Cerebellar nuclear complex (tissue), 1 donor: ENCODE results near the gene C3orf80.
A peak's percentile ranks its signal among the peaks of the same experiment; 100 is the strongest.
"Not testable (repeated sequence)": the region's sequence is repeated elsewhere in the genome, so short reads cannot be mapped to it uniquely, and the experiment has no call there.

Experiments
- DNase-seq, 2 experiments: peaks; one replicate each; lab custom pipeline; 2025; lab: John Stamatoyannopoulos, UW

The C3orf80 gene

GRCh38 chr3:160225176-160226025 lies at the start of gene C3orf80:
Gene C3orf80 (plus strand): TSS chr3:160225422. CDS start chr3:160225636, 214 bp downstream.
- DNase-seq = peak in 1 of 2 experiments; percentile 9

GRCh38 chr3:160176923-160177322 lies 48.3 kb upstream of the C3orf80 start:
- no peak for DNase-seq

- DNase-seq = not testable (repeated sequence)
Measured at GRCh38 chr3:160178661-160179060, 46.6 kb upstream of the C3orf80 start.

- DNase-seq = not testable (repeated sequence)
Measured at GRCh38 chr3:160179403-160179802, 45.8 kb upstream of the C3orf80 start.

GRCh38 chr3:160179906-160180305 lies 45.3 kb upstream of the C3orf80 start:
- DNase-seq = no peak

- DNase-seq = no peak
Measured at GRCh38 chr3:160180581-160181216, 44.5 kb upstream of the C3orf80 start.

- no peak for DNase-seq
Measured at GRCh38 chr3:160183345-160184076, 41.7 kb upstream of the C3orf80 start.

- no peak for DNase-seq
Measured at GRCh38 chr3:160184655-160185054, 40.6 kb upstream of the C3orf80 start.

- no peak for DNase-seq
Measured at GRCh38 chr3:160185751-160186150, 39.5 kb upstream of the C3orf80 start.

GRCh38 chr3:160187288-160187687 lies 37.9 kb upstream of the C3orf80 start:
- DNase-seq = no peak

GRCh38 chr3:160192310-160193029 lies 32.8 kb upstream of the C3orf80 start:
- DNase-seq = no peak

GRCh38 chr3:160193644-160194192 lies 31.5 kb upstream of the C3orf80 start:
- no peak for DNase-seq

- DNase-seq = no peak
Measured at GRCh38 chr3:160194438-160194837, 30.8 kb upstream of the C3orf80 start.

GRCh38 chr3:160195106-160195505 lies 30.1 kb upstream of the C3orf80 start:
- no peak for DNase-seq

- no peak for DNase-seq
Measured at GRCh38 chr3:160196511-160197104, 28.6 kb upstream of the C3orf80 start.

- no peak for DNase-seq
Measured at GRCh38 chr3:160199108-160199507, 26.1 kb upstream of the C3orf80 start.

GRCh38 chr3:160200353-160200752 lies 24.9 kb upstream of the C3orf80 start:
- DNase-seq = no peak

- not testable (repeated sequence) for DNase-seq
Measured at GRCh38 chr3:160204396-160205011, 20.7 kb upstream of the C3orf80 start.

GRCh38 chr3:160205606-160206005 lies 19.6 kb upstream of the C3orf80 start:
- DNase-seq = no peak

- no peak for DNase-seq
Measured at GRCh38 chr3:160210341-160210740, 14.9 kb upstream of the C3orf80 start.

GRCh38 chr3:160210799-160211221 lies 14.4 kb upstream of the C3orf80 start:
- DNase-seq = no peak
